Stimulated activated naive CD8-positive, alpha-beta T cell treated with anti-CD3 and anti-CD28 coated beads, Interleukin-15, Interleukin-2, amounts not matched to agents 100 ng/mL and 50 ng/mL, for 24 hours (primary cell): ENCODE results near the gene SNRPA1.

Source experiments
- H3K27ac Mint-ChIP-seq: one replicate; pipeline ENCODE4 v1.8.0; 2021; ENCODE audit warnings: mild to moderate bottlenecking, mixed read lengths
- H3K27me3 Mint-ChIP-seq: one replicate; pipeline ENCODE4 v1.8.0; 2021; ENCODE audit warnings: mixed read lengths
- H3K36me3 Mint-ChIP-seq: one replicate; pipeline ENCODE4 v1.8.0; 2021; ENCODE audit warnings: low read depth, mixed read lengths
- H3K4me1 Mint-ChIP-seq: one replicate; pipeline ENCODE4 v1.8.0; 2021; ENCODE audit warnings: low read depth, mixed read lengths
- H3K4me3 Mint-ChIP-seq: one replicate; pipeline ENCODE4 v1.8.0; 2021; ENCODE audit warnings: mild to moderate bottlenecking, mixed read lengths
- H3K9me3 Mint-ChIP-seq: one replicate; pipeline ENCODE4 v1.8.0; 2021; ENCODE audit warnings: mixed read lengths

The SNRPA1 gene

DNA sequence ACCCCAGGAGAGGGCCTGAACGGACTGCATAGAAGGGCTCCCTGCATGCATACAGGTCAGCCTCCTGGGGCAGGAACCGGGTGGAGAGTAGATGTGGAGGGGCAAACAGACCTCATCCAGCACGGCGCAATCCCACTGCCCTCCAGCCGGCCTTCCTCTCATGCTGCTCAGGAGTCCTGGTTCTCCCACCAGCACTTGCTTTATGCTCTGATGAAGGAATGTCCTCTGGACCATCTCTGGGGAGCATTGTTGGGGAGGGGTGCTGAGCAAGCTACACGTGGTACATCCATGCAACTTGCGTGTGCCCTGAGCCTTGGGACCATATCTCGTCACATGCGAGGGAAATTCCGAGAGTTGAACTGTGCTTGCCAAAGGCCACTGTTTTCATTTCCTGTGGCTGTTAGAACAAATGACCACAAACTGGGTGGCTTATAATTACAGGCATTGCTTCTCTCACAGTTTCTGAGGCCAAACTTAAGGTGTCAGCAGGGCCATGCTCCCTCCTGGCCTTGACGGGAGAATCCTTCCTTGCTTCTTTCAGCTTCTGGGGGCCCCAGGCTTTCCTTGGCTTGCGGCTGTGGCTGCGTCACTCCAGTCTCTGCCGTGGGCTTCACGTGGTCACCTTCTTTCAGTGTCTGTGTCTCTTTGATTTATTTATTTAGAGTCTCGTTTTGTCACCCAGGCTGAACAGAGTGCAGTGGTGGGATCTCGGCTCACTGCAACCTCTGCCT lies 30.0 kb downstream of the SNRPA1 start:
- Mint-ChIP-seq H3K27ac (no peak overlapping the region), H3K4me1 (peaks cover 10% of the 10 kb centered on the region), H3K4me3 (no peak overlapping the region)

DNA sequence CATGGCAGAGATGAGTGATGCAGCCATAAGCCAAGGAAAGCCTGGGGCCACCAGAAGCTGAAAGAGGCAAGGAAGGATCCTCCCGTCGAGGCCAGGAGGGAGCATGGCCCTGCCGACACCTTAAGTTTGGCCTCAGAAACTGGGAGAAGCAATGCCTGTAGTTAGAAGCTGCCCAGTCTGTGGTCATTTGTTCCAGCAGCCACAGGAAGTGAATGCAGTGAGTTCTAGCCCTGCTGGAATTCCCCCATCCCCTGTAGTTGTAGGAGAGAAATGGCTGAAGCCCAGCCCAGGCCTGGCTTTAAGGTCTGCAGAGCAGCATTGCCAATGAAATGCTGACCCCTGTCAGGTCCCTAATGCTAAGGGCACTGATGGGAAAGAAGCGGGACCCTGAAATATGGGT lies 31.0 kb downstream of the SNRPA1 start:
- Mint-ChIP-seq H3K36me3 (peaks cover 2% of the 10 kb centered on the region), H3K9me3 (no peaks in the 10 kb centered on the region), H3K27me3 (peaks cover 5% of the 10 kb centered on the region), H3K4me1 (peaks cover 10% of the 10 kb centered on the region), H3K27ac (no peak overlapping the region), H3K4me3 (no peak overlapping the region)

More for the DNA sequence above, 30.0 kb downstream of the SNRPA1 start:
- Mint-ChIP-seq H3K27me3 (peaks cover 2% of the 10 kb centered on the region), H3K9me3 (no peaks in the 10 kb centered on the region), H3K36me3 (peaks cover 11% of the 10 kb centered on the region)

DNA sequence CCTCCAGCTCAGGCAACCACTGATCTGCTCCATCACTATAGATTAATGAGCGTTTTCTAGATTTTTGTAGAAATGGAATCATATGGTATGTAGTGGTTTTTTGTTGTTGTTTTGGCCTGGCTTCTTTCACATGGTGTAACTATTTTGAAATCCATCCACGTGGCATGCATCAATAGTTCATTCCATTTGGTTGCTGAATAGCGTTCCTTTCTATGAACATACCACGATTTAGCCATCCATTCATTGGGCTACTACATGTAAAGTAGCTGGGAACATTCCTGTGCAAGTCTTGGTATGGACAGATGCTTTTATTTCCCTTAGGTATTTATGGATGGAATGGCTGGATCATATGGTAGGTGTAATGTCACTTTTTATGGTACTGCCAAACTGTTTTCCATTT lies 32.5 kb downstream of the SNRPA1 start:
- Mint-ChIP-seq H3K36me3 (no peaks in the 10 kb centered on the region), H3K4me1 (peaks cover 10% of the 10 kb centered on the region), H3K27me3 (peaks cover 5% of the 10 kb centered on the region), H3K4me3 (no peak overlapping the region), H3K9me3 (no peaks in the 10 kb centered on the region), H3K27ac (no peak overlapping the region)

DNA sequence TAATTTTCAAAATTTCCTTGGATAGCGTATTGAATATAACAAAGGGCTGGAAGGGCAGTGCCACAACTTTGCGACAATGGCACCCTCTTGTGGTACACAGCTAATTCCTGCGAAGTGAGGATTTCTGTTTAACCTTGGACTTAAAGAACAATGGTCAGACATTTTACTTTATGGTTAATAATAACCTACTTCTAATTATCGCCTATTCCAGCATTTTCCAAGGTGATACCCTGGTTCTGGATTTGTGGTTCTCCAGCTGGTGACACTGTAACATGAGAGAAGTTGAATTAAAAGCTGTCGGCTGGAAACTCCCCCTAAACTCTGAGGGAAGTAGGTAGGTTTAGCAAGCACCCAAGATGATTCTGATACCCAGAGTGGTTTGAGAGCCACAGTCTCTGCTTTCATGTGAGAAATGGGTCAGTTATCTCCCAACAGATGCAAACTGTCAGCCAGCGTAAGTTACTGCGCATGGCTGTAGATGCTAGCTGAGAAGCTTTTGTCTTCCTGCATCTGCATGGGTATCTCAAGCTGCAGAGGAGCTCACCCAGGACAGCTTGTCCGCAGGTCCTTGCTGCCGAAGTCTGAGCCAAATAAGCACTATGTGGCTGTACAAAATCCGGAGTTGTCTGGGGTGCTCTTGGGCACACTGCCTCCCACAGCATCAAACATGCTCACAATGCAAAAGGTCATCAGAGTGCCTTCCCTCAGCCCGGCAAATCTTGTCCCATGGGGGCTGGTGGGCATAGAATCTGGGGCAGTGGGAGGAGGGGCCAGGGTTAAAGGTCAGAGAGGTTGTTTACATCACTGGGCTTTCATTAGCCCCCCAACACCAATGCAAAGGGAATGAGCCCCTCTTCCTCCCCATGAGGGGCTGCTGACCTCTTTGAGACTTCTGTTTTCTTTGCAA lies 36.6 kb downstream of the SNRPA1 start:
- Mint-ChIP-seq H3K27me3 (peaks cover 5% of the 10 kb centered on the region), H3K27ac (peak overlapping the region; percentile 40), H3K4me1 (peaks cover 26% of the 10 kb centered on the region), H3K36me3 (no peaks in the 10 kb centered on the region), H3K9me3 (no peaks in the 10 kb centered on the region), H3K4me3 (no peak overlapping the region)

DNA sequence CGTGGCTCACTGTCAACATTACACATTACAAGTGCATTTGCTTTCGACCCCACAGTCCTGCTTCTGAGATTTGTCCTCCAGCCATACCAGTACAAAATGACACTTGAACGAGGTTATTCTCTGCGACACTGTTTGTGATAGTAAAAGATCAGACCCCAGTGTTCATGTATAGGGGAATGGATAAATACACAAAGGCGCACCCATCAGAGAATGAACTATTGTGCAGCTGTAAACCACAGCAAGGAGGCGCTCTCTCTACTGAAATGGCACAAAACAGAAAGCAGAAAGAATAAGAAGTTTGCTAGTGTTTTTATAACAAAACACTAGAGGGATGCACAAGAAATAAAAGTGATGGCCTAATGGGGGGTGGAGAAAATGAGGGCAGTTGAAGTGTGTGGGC lies 38.3 kb downstream of the SNRPA1 start:
- Mint-ChIP-seq H3K9me3 (no peaks in the 10 kb centered on the region), H3K27me3 (peaks cover 5% of the 10 kb centered on the region), H3K36me3 (no peaks in the 10 kb centered on the region), H3K4me1 (peaks cover 33% of the 10 kb centered on the region), H3K27ac (no peak overlapping the region), H3K4me3 (no peak overlapping the region)

DNA sequence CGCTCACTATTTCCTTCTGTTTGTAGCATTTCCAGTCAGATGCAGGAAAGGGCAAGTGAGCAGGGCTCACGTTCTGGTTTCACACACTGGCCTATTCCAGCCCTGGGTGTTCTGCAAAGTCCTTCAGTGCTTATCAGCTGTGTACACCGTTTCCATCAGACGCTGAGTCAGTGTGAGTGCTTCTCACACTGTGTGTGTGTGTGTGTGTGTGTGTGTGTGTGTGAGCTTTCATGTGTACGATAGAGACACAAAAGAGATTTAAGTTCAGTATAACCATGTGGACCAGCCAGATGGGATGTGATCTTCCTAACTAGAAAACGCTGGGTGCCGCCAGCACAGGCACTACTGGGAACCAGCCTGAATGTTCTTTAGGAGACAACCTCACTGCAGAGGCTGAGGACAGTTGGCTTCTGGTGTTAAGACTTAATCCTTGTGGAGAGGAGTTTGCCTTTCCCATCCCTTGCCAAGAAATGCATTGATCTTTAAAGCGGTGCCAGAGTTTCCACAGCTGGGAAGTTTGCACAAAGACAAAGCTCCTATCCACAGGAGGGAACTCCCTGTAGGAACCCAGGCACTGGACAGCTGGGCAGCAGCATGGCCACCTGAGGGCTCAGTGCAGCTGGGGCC lies 39.3 kb downstream of the SNRPA1 start:
- no peak overlapping the region for H3K4me3 Mint-ChIP-seq
- H3K27ac Mint-ChIP-seq: no peak overlapping the region
- H3K9me3 Mint-ChIP-seq: no peaks in the 10 kb centered on the region
- H3K27me3 Mint-ChIP-seq: peaks cover 5% of the 10 kb centered on the region
- H3K36me3 Mint-ChIP-seq: no peaks in the 10 kb centered on the region
- peaks cover 33% of the 10 kb centered on the region for H3K4me1 Mint-ChIP-seq

DNA sequence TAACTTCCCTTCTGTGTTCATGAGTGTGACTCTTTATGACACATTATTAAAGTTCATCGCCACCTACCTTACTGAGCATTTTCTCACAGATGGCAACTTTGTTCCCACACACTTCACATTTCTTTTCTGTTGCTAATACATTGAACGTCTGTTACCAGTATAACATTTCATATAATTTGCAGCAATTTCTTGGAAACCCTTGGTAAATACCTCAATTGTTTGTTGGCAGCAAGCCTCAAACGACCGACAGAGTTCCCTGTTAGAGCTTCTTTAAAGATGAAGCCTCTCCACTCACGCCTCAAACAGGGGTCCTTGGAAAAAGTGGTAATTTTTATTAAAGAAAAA lies 40.0 kb downstream of the SNRPA1 start:
- Mint-ChIP-seq H3K27ac (no peak overlapping the region), H3K9me3 (no peaks in the 10 kb centered on the region), H3K4me3 (no peak overlapping the region), H3K4me1 (peaks cover 40% of the 10 kb centered on the region), H3K36me3 (peaks cover 6% of the 10 kb centered on the region), H3K27me3 (peaks cover 2% of the 10 kb centered on the region)

DNA sequence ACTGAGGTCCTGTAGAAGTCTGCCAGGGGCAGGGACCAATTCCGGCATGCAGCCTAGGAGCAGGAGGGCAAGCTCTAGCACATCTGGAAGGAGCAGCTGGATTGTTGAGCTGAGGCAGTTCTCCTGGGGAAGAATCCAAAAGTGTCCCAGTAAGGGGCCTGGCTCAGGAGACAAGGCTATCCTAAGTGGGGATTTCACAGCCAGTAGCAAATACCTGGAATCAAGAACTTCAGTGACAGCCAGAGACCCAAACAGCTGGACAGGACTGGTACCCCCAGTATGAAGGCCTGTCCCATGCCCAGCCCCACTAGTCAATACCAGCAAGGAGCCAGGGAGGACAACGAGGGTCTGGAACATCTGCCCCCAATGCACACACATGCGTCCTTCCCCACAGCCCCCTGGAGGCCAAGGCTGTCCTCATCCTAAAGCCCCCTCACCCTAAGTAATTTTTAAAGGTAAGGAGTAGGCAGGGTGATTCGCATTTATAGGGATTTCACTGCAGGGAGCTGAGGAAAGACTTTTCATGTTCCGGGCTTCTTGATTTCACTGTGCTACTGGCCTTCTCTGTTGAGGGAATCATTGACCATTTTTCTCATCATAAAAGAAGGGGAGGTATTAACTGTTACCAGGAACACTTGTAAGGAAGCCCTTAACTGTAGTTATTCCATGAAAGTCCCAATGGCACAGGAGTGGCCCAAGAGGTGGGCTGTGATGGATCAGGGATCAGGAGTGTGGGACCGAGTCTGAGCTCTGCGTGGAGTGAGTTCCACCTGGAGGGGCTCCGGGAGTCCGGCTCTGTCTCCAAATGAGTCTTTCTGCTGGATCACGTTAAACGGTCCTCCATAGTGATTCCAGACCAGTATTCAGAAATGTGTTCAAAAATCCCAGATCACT lies 40.6 kb downstream of the SNRPA1 start:
- Mint-ChIP-seq H3K4me1 (peaks cover 46% of the 10 kb centered on the region), H3K27ac (no peak overlapping the region), H3K9me3 (no peaks in the 10 kb centered on the region), H3K27me3 (no peaks in the 10 kb centered on the region), H3K36me3 (peaks cover 11% of the 10 kb centered on the region), H3K4me3 (no peak overlapping the region)

DNA sequence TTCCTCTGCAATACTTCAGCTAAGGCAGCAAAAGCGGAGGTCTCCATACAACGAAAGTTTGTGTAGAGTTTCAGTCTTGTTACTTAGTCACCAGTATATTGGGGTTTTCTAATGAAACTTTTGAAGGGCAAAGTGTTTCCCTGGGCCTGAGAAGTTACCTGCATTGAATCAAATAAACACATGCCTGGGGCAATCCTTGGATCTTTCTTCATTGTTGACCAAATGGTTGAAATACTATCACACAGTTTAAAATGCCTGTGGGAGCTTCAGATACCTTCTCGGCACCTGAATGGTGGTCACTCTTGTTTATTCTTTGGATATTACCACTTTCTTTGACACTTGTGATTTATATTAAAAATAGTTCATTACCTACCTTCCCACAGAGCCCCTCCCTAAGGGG lies 42.2 kb downstream of the SNRPA1 start:
- Mint-ChIP-seq H3K4me1 (peaks cover 60% of the 10 kb centered on the region), H3K36me3 (peaks cover 17% of the 10 kb centered on the region)

DNA sequence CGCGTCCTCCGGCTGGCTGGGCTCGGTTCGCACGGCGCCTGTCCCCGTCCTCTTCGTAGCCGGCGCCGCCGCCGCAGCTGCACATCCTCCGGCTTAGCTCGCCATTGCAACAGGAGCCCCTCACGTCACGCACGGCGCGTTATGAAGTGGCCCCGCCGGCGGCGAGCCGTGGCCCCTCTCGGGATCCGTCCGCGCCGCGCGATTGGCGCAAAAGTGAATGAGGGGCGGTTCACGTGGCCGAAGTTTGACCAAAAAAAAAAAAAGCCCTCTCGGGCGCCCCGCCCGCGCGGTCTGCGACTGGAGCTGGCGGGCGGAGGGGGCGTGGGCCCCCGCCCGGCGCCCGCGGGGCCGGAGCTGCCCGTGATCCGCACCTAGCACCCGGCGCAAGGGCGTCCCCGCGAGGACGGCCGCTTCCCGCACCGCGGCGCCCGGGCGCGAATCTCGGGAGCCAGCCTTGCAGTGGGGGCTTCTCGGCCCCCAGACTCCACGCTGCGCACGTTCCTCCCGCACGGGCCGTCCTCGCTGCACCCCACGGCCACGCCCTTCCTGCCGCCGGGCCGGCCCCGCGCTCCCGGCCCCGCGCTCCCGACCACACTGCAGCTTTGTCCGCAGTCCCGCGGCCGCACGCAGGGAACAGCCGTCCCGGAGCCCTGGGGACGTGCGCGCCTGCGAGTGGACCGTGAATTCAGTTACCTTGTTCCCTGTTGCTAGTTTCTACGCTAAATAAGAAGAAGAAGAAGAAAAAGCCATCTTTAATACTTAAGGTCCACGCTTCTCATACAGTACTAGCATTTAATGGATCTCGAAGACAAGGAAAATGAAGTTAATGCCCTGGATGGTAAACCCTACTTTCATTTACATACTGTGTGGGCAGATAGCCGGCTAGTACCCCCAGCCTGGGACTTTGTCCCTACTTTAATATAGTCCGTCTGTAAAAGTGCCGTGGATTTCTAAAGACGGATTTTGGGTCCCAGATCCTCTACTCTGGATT lies 42.9 kb downstream of the SNRPA1 start, which contains the start of gene CHSY1:
Gene CHSY1, minus strand, starts transcription at position 219 of the 991 bp plus-strand sequence. CDS start 592 bp downstream, outside the sequence.
- peaks cover 23% of the 10 kb centered on the region for H3K36me3 Mint-ChIP-seq
- no peaks in the 10 kb centered on the region for H3K9me3 Mint-ChIP-seq
- peak within 1 kb of the TSS; percentile 92 for H3K4me3 Mint-ChIP-seq
- H3K27ac Mint-ChIP-seq: peak within 1 kb of the TSS; percentile 92
- H3K27me3 Mint-ChIP-seq: no peaks in the 10 kb centered on the region
- peaks cover 67% of the 10 kb centered on the region for H3K4me1 Mint-ChIP-seq

More for the DNA sequence above, 42.2 kb downstream of the SNRPA1 start:
- Mint-ChIP-seq H3K9me3 (no peaks in the 10 kb centered on the region), H3K27ac (peak overlapping the region; percentile 92), H3K27me3 (no peaks in the 10 kb centered on the region), H3K4me3 (peak overlapping the region; percentile 92)

DNA sequence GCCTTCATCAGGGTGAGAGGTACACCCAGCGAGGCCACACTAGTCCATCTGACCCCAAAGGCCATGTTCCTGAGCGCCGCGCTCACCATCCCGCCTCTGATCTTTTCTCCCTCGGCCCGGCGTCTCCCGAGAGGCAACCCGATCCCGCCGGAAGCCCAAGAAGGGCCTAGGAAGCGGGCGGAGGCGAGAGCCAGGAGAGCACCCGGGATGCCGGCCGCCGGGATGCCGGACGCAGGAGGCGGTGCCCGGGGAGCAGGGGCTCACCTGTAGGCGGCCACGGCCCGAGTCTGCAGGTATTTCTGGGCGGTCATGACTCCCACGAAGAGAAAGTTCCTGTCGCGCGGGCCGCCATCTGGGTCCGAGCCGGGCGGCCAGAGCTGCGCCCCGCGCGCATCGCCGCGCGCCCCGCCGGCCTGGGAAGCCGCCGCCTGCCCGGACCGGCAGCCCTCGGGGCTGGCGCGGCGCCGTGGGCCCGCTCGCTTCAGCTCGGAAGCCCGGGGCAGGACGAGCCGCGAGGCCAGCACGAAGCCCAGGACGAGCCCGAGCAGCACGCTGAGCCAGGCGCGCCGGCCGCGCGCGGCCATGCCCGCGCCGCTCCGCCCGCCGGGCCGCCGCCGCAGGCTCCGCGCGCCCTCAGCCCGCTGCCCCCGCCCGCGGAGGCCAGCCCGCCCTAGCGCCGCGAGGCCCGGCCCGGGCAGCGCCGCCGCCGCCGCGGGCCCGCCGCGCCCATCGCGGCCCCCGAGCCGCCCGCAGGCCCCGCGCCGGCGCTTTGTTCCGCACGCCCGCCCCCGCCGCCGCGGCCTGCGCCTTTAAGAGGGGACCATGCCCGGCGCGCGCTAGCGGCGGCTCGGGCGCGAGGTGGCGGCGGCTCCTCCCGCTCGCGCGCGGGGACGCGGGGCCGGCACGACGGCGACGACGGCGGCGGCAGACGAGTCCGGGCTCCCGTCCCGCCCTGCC lies 43.9 kb downstream of the SNRPA1 start:
- no peaks in the 10 kb centered on the region for H3K9me3 Mint-ChIP-seq
- peaks cover 77% of the 10 kb centered on the region for H3K4me1 Mint-ChIP-seq
- H3K27me3 Mint-ChIP-seq: no peaks in the 10 kb centered on the region
- H3K36me3 Mint-ChIP-seq: peaks cover 30% of the 10 kb centered on the region
- H3K27ac Mint-ChIP-seq: peak overlapping the region; percentile 89
- H3K4me3 Mint-ChIP-seq: peak overlapping the region; percentile 88

DNA sequence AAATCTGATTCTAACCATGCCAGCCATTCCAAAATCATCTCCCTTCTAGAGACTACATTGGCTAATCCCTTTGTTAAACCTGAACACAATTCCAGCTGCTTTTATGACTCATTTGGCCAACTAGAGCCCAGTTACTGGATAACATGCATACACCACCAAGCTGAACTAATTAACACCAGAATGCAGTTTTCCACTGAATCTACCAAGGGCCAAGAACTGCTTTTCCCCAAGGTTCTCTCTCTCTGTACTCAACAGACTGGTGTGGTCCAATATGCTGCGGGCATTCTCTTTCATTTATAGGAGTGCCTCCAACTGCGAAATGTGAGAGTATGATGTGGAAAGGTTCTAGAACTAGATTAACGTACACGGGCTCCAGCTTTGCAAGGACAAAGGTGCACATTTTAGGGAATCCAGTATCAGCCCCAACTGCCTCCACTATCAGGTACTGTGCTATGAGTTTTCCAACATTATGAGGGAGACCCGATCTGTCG lies 44.7 kb downstream of the SNRPA1 start:
- Mint-ChIP-seq H3K27ac (peak overlapping the region; percentile 89), H3K9me3 (no peaks in the 10 kb centered on the region), H3K4me3 (peak overlapping the region; percentile 88), H3K27me3 (no peaks in the 10 kb centered on the region), H3K4me1 (peaks cover 80% of the 10 kb centered on the region), H3K36me3 (peaks cover 36% of the 10 kb centered on the region)
